ENCODE data around the gene CCDC190. TPM values are rescaled to one million over a fixed set of nuclear protein-coding genes. Genes with fewer than 3 reads are reported as not detected.
A peak's percentile ranks its signal among the peaks of the same experiment; 100 is the strongest.
"Not testable (repeated sequence)": the region's sequence is repeated elsewhere in the genome, so short reads cannot be mapped to it uniquely, and the experiment has no call there.

CCDC190 gene
- total and polyA plus RNA-seq, 5 experiments from 2014 or later, result not detected

- no peaks in the 10 kb centered on the region for H3K4me1 Mint-ChIP-seq
- DNase-seq (no peak), ATAC-seq (no peak)
- H3K27ac Mint-ChIP-seq, result no peak overlapping the region
- H3K9me3 Mint-ChIP-seq, result peaks cover 0 to 11% (median 6%) of the 10 kb centered on the region in 9 donors
- POLR2A ChIA-PET, result no interaction called here
- peaks cover 9 to 28% (median 18%) of the 10 kb centered on the region in 5 donors for H3K27me3 Mint-ChIP-seq
- peaks cover 0 to 9% (median 4%) of the 10 kb centered on the region in 3 donors for H3K36me3 Mint-ChIP-seq
- H3K4me3 Mint-ChIP-seq, result no peak overlapping the region
Observed at GRCh38 chr1:162844153-162844552, 16.8 kb downstream of the CCDC190 start.

- DNase-seq, result no peak
- no peak overlapping the region for H3K4me3 Mint-ChIP-seq
- H3K9me3 Mint-ChIP-seq, result peaks cover 12 to 28% (median 19%) of the 10 kb centered on the region in 9 donors
- H3K27ac Mint-ChIP-seq, result no peak overlapping the region
- no peak for ATAC-seq
- no peaks in the 10 kb centered on the region for H3K4me1 Mint-ChIP-seq
- H3K27me3 Mint-ChIP-seq, result peaks cover 11 to 25% (median 14%) of the 10 kb centered on the region in 5 donors
- POLR2A ChIA-PET, result no interaction called here
- H3K36me3 Mint-ChIP-seq, result peaks cover 0 to 21% (median 11%) of the 10 kb centered on the region in 3 donors
Observed at GRCh38 chr1:162840250-162840839, 20.6 kb downstream of the CCDC190 start.

DNA sequence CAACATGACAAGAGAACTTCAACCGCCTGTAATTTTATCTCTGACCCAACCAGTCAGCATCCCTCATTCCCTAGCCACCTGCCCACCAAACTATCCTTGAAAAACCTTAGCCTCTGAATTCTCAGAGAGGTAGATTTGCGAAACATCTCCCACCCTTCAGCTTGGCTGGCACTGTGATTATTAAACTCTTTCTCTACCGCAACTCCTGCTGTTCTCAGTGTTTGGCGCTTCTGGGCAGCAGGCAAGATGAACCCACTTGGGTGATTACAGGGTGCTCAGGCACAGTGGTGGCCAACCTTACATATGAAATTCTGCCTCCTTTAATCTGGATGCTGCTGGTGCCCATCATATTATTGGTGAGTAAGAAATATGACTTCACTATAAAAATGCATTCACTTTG lies 22.1 kb downstream of the CCDC190 start:
- H3K4me1 Mint-ChIP-seq, result peaks cover 0 to 2% (median 0%) of the 10 kb centered on the region in 4 donors
- no peak overlapping the region for H3K27ac Mint-ChIP-seq
- no peak for ATAC-seq
- no peak overlapping the region for H3K4me3 Mint-ChIP-seq
- peaks cover 0 to 21% (median 11%) of the 10 kb centered on the region in 3 donors for H3K36me3 Mint-ChIP-seq
- POLR2A ChIA-PET, result no interaction called here
- peaks cover 10 to 25% (median 13%) of the 10 kb centered on the region in 5 donors for H3K27me3 Mint-ChIP-seq
- peaks cover 12 to 29% (median 19%) of the 10 kb centered on the region in 9 donors for H3K9me3 Mint-ChIP-seq
- DNase-seq, result no peak

GRCh38 chr1:162835157-162835899 lies 25.6 kb downstream of the CCDC190 start:
- Mint-ChIP-seq H3K4me1 (peaks cover 0 to 2% (median 0%) of the 10 kb centered on the region in 4 donors), H3K27ac (peak overlapping the region in 2 of 10 donors; percentile 28 to 41), H3K4me3 (no peak overlapping the region), H3K27me3 (peaks cover 11 to 32% (median 15%) of the 10 kb centered on the region in 5 donors), H3K9me3 (peaks cover 12 to 25% (median 18%) of the 10 kb centered on the region in 9 donors), H3K36me3 (peaks cover 0 to 17% (median 11%) of the 10 kb centered on the region in 3 donors)
- no peak for ATAC-seq
- POLR2A ChIA-PET, result no interaction called here
- no peak for DNase-seq

GRCh38 chr1:162832470-162832869 lies 28.5 kb downstream of the CCDC190 start:
- no peak overlapping the region for H3K27ac Mint-ChIP-seq
- H3K36me3 Mint-ChIP-seq, result peaks cover 0 to 3% (median 2%) of the 10 kb centered on the region in 3 donors
- DNase-seq, result no peak
- ATAC-seq, result no peak
- peaks cover 0 to 2% (median 0%) of the 10 kb centered on the region in 4 donors for H3K4me1 Mint-ChIP-seq
- H3K27me3 Mint-ChIP-seq, result peaks cover 7 to 44% (median 27%) of the 10 kb centered on the region in 5 donors
- H3K9me3 Mint-ChIP-seq, result peaks cover 0 to 5% (median 0%) of the 10 kb centered on the region in 9 donors
- no peak overlapping the region for H3K4me3 Mint-ChIP-seq
- POLR2A ChIA-PET, result no interaction called here

GRCh38 chr1:162829268-162829667 lies 31.7 kb downstream of the CCDC190 start:
- peaks cover 0 to 3% (median 0%) of the 10 kb centered on the region in 9 donors for H3K9me3 Mint-ChIP-seq
- peaks cover 20 to 71% (median 43%) of the 10 kb centered on the region in 5 donors for H3K27me3 Mint-ChIP-seq
- H3K4me1 Mint-ChIP-seq, result no peaks in the 10 kb centered on the region
- no peak overlapping the region for H3K4me3 Mint-ChIP-seq
- POLR2A ChIA-PET, result no interaction called here
- ATAC-seq, result no peak
- peak overlapping the region in 1 of 10 donors; percentile 48 for H3K27ac Mint-ChIP-seq
- peaks cover 0 to 7% (median 2%) of the 10 kb centered on the region in 3 donors for H3K36me3 Mint-ChIP-seq
- DNase-seq, result no peak

DNA sequence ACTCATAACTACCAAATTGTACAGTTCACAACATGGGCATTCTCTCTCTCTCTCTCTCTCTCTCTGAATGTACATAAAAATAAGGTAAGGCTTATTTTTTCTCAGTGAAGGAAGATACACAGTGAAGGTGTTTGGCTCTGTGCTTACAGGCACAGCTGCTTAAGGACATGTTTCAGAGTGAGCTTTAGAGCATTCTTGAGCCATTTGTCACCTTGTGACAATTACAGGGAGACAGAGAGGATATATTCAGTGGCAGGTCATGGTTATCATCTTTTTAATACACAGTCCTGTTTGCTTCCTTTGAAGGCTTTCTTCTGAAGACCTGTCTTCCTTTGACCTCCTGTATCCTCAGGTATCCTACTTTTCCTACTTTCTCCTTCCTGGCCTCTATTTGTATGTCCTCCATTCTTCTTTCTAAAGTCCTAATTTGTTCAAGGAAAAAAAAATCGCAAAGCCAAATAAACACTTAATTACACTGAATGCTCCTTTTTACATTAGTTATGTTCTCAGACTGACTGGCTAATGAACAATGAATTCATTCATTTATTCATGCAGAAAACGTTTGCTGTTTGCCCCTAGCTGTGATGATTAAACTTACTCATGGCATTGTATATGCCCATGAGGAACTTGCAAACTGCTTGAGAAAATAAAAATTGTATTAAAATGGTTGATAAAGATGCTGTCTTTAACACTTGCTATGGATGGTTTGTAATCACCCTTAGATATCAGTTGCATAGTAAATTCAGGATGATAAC lies 37.0 kb downstream of the CCDC190 start:
- peaks cover 2 to 19% (median 14%) of the 10 kb centered on the region in 4 donors for H3K4me1 Mint-ChIP-seq
- no peak for DNase-seq
- H3K9me3 Mint-ChIP-seq, result peaks cover 0 to 3% (median 0%) of the 10 kb centered on the region in 9 donors
- H3K36me3 Mint-ChIP-seq, result peaks cover 0 to 9% (median 0%) of the 10 kb centered on the region in 3 donors
- peaks cover 26 to 72% (median 50%) of the 10 kb centered on the region in 5 donors for H3K27me3 Mint-ChIP-seq
- POLR2A ChIA-PET, result no interaction called here
- no peak overlapping the region for H3K27ac Mint-ChIP-seq
- no peak overlapping the region for H3K4me3 Mint-ChIP-seq
- ATAC-seq, result no peak

- no peak for DNase-seq
- POLR2A ChIA-PET, result no interaction called here
- H3K27me3 Mint-ChIP-seq, result peaks cover 26 to 65% (median 45%) of the 10 kb centered on the region in 5 donors
- no peak for ATAC-seq
- H3K36me3 Mint-ChIP-seq, result peaks cover 0 to 9% (median 0%) of the 10 kb centered on the region in 3 donors
- H3K27ac Mint-ChIP-seq, result peak overlapping the region in 1 of 10 donors; percentile 41
- H3K9me3 Mint-ChIP-seq, result peaks cover 0 to 3% (median 0%) of the 10 kb centered on the region in 9 donors
- H3K4me3 Mint-ChIP-seq, result peak overlapping the region in 5 of 10 donors; percentile 8 to 71 (median 56)
- H3K4me1 Mint-ChIP-seq, result peaks cover 2 to 19% (median 14%) of the 10 kb centered on the region in 4 donors
Observed at GRCh38 chr1:162823231-162823630, 37.7 kb downstream of the CCDC190 start.

GRCh38 chr1:162822391-162823200 lies 38.4 kb downstream of the CCDC190 start:
- H3K4me3 Mint-ChIP-seq, result peak overlapping the region; percentile 48 to 71 (median 56)
- peaks cover 0 to 9% (median under 1%) of the 10 kb centered on the region in 3 donors for H3K36me3 Mint-ChIP-seq
- peak; percentile 33 to 51 for ATAC-seq
- peak in 1 of 10 donors; percentile 3 for DNase-seq
- H3K27ac Mint-ChIP-seq, result peak overlapping the region in 2 of 10 donors; percentile 79 to 83
- POLR2A ChIA-PET, result no interaction called here
- peaks cover 2 to 19% (median 14%) of the 10 kb centered on the region in 4 donors for H3K4me1 Mint-ChIP-seq
- H3K9me3 Mint-ChIP-seq, result peaks cover 0 to 3% (median 0%) of the 10 kb centered on the region in 9 donors
- H3K27me3 Mint-ChIP-seq, result peaks cover 26 to 59% (median 40%) of the 10 kb centered on the region in 5 donors

DNA sequence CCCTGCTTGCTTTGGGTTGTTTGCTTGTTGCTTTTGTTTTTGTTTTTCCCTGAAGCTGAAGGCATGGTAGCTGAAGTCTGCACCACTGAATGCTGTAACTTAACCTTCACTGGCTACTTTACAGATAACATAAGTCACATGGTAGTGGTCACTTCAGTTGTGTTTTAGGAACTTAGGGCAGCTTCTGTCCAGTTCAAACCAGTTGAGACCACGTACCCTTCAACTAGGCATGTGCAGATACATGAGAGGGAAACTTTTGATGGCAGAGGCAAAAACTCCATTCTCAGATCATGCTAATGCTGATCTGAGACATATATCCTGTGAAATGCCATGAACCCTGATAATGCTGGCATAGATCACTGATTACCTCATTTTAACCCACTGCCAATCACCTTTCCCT lies 42.3 kb downstream of the CCDC190 start:
- POLR2A ChIA-PET, ATAC-seq, H3K4me3 Mint-ChIP-seq, DNase-seq, H3K36me3 Mint-ChIP-seq, H3K27ac Mint-ChIP-seq, H3K9me3 Mint-ChIP-seq: not testable (repeated sequence)
- H3K4me1 Mint-ChIP-seq, result peaks cover 2 to 19% (median 14%) of the 10 kb centered on the region in 4 donors
- H3K27me3 Mint-ChIP-seq, result peaks cover 12 to 25% (median 16%) of the 10 kb centered on the region in 5 donors

DNA sequence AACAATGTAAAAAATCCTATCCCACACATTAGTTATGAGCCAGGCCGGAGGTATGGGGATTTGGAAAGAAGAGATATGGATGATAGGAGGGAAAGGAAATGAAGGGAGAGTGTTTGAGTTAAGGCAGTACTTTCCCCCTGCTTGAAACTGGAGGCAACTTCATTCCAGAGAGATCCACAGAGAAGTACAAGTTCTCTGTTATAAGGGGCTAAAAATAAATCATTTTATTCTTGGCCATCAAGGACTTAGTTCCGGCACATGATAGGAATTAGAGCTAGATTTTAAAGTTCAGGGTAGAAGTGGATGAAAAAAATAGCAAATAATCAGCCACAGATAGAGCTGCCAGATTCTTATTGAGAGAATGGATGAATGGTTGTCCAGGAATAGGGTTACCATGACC lies 42.8 kb downstream of the CCDC190 start:
- H3K36me3 Mint-ChIP-seq, H3K27ac Mint-ChIP-seq, H3K4me3 Mint-ChIP-seq, ATAC-seq, DNase-seq, POLR2A ChIA-PET, H3K9me3 Mint-ChIP-seq: not testable (repeated sequence)
- H3K4me1 Mint-ChIP-seq, result peaks cover 2 to 17% (median 13%) of the 10 kb centered on the region in 4 donors
- peaks cover 12 to 19% (median 13%) of the 10 kb centered on the region in 5 donors for H3K27me3 Mint-ChIP-seq

- DNase-seq, H3K4me1 Mint-ChIP-seq, POLR2A ChIA-PET, ATAC-seq, H3K9me3 Mint-ChIP-seq, H3K27me3 Mint-ChIP-seq, H3K27ac Mint-ChIP-seq, H3K4me3 Mint-ChIP-seq: not testable (repeated sequence)
- peaks cover 5 to 52% (median 21%) of the 10 kb centered on the region in 3 donors for H3K36me3 Mint-ChIP-seq
Observed at GRCh38 chr1:162812357-162812756, 48.6 kb downstream of the CCDC190 start.

All from naive thymus-derived CD8-positive, alpha-beta T cell (primary cell).